ACC112 (cell line): Measurements from ENCODE around the gene RRAS.

Experiments
- H2AFZ ChIP-seq: fragments of 200-600 bp; sonication (generic); one replicate; pipeline ENCODE4 v1.6.0; 2017; ENCODE audit warnings: antibody characterized with exemption, low read length; ENCODE audit not compliant: unreplicated experiment
- H3K27ac ChIP-seq: fragments of 200-600 bp; sonication (generic); 2 replicates; pipeline ENCODE4 v1.5.1; 2014; ENCODE audit warnings: low read depth, mild to moderate bottlenecking, antibody characterized with exemption, low read length, moderate library complexity
- H3K27me3 ChIP-seq: fragments of 200-600 bp; sonication (generic); 2 replicates; pipeline ENCODE4 v1.6.1; 2014; ENCODE audit warnings: mild to moderate bottlenecking, antibody characterized with exemption, low read length, moderate library complexity, mixed read lengths; ENCODE audit not compliant: insufficient read depth
- H3K36me3 ChIP-seq: fragments of 200-600 bp; sonication (generic); 2 replicates; pipeline ENCODE4 v1.6.1; 2016; ENCODE audit warnings: mild to moderate bottlenecking, antibody characterized with exemption, low read length, moderate library complexity, mixed read lengths; ENCODE audit not compliant: insufficient read depth
- H3K4me1 ChIP-seq: fragments of 200-600 bp; sonication (generic); one replicate; pipeline ENCODE4 v1.6.1; 2016; ENCODE audit warnings: low read length, mixed read lengths; ENCODE audit not compliant: insufficient read depth, unreplicated experiment, control insufficient read depth
- H3K4me3 ChIP-seq: fragments of 200-600 bp; sonication (generic); 2 replicates; pipeline ENCODE4 v1.5.1; 2014; ENCODE audit warnings: mild to moderate bottlenecking, low read depth, low read length
- H3K79me2 ChIP-seq: fragments of 200-600 bp; sonication (generic); one replicate; pipeline ENCODE4 v1.6.0; 2016; ENCODE audit warnings: low read length; ENCODE audit not compliant: control insufficient read depth, unreplicated experiment, insufficient read depth

Gene RRAS

DNA sequence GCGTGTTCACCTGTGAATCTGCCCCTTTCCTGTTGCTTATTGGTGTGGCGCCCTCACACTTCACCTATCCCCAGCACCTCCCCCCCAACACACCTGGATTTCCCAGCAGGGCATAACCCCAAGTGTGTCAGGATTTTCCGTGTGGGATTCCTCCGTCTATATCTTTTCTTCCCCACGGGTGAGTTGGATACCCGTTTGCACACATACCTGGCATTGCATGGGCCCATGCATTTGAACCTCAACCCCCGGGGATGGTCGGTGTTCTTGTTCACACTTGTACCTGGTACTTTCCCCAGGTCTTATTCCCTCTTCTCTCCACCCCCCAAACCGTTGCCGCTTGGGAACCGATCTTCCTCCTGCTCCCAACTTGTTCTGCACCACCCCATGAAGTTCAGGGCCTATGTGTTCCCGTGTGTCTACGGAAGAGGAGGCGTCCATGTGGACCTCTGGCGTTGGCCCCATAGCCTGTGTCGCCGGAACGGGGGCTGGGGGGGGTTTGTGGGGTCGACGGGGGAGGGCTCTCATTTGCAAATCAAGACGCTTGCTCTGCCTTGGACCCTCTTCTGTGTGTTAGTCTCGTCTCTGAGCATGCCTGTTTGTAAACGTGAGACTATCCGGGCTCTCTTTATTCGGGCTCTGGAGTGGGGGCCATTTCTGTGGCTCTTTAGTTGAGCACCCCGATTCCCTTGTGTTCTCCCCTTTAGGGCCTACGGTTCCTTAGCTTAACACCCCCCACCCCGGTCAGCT lies 47.3 kb downstream of the RRAS start:
- Histone ChIP-seq H3K79me2 (peaks cover 16% of the 10 kb centered on the region), H3K27ac (peak overlapping the region; percentile 16; the same call in 1 of the 2 replicates), H3K27me3 (no peaks in the 10 kb centered on the region), H2AFZ (no peak overlapping the region), H3K36me3 (no peaks in the 10 kb centered on the region), H3K4me1 (no peaks in the 10 kb centered on the region), H3K4me3 (peak overlapping the region; percentile 82)

- Histone ChIP-seq H3K27me3 (no peaks in the 10 kb centered on the region), H2AFZ (no peak overlapping the region), H3K79me2 (peaks cover 16% of the 10 kb centered on the region), H3K4me3 (peak overlapping the region; percentile 82), H3K27ac (peak overlapping the region; percentile 64; the same call in 1 of the 2 replicates), H3K36me3 (no peaks in the 10 kb centered on the region), H3K4me1 (no peaks in the 10 kb centered on the region)
These were observed 48.0 kb downstream of the RRAS start for GRCh38 chr19:49591731-49592485.

DNA sequence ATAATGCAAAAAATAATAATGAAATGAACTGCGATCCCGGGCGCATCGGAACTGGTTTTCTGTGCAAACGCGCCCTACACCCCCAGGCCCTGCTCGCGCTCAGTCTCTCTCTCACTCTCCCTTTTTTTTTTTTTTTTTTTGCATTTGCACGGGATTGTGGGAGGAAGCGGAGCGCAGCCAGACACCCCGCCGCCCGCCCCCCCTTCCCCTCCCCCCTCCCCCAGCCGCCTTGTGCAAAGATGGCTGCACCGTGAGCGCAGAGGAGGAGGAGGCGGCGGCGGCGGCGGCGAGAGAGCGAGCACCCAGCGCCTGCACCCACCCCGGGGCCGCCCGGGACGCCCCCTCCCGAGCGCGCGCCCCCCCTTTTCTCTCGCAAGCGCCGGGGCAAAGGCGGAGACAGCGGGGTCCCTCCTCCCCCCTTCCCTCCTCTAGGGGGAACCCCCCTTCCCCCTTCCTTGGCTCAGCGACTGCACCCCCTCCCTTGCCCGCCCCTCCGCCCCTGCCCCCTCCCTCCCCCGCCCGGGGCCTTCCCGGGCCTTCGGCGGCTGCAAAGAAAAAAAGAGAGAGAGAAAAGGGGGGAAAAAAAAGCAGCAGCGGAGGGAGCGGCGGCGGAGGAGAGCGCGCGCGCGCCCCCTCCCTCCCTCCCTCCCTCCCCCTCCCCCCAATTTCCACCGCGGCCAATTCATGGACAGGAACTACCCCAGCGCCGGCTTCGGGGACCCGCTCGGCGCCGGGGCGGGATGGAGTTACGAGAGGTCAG lies 48.8 kb downstream of the RRAS start, which contains the start of gene PRR12:
Gene PRR12, plus strand, starts transcription at position 212 of the 760 bp plus-strand sequence. Its CDS starts 473 bp downstream, at position 685.
- H3K27ac ChIP-seq, result peak within 1 kb of the TSS; percentile 70
- peaks cover 16% of the 10 kb centered on the region for H3K79me2 ChIP-seq
- no peaks in the 10 kb centered on the region for H3K27me3 ChIP-seq
- peak within 1 kb of the TSS; percentile 42 for H2AFZ ChIP-seq
- peak within 1 kb of the TSS; percentile 82 for H3K4me3 ChIP-seq
- H3K36me3 ChIP-seq, result no peaks in the 10 kb centered on the region
- H3K4me1 ChIP-seq, result no peaks in the 10 kb centered on the region

DNA sequence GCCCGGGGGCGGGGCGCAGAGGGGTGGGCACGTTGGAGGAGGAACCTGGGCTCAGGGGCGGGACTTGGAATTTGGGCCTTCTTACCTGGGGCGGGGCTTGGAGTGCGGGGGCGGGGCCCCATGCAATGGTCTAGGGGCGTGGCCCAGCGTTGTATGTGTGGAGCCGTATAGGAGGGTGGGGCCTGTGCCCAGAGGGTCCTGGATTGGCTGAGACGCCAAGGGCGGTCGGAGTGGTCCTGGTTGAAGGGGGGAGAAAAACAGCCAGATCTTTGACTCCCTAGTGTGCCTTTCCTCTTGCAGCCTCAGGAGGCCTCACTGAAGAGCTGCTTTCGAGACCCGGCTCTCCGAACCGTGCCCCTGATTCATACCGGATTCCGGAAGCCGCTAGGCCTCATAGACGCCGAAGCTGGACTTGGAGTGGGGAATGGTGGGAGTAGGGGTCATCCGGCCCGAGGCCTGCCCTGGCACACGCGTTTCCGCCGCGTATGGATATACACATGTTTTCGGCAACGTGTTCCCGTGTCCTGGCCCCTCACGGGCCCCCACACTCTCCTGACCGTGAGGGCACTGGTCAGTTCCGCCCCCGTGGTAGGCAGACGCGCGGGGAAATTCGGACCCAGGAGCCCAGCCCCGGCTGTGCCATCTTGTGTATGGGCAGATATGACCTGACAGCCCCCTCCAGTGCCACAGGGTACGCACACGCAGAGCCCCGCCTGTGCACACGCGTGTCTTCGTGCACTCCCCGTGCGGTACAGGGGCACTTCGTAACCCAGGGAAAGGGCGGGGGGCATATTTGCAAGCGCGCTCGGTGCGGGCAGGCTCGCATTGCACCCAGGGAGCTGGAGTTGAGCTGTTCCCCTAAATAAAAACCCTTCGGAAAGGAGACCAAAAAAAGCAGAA lies 49.6 kb downstream of the RRAS start:
- H3K27ac ChIP-seq, result peak overlapping the region; percentile 70
- peaks cover 16% of the 10 kb centered on the region for H3K79me2 ChIP-seq
- H3K4me3 ChIP-seq, result peak overlapping the region; percentile 82
- H3K4me1 ChIP-seq, result no peaks in the 10 kb centered on the region
- no peaks in the 10 kb centered on the region for H3K27me3 ChIP-seq
- H3K36me3 ChIP-seq, result no peaks in the 10 kb centered on the region
- peak overlapping the region; percentile 42 for H2AFZ ChIP-seq

DNA sequence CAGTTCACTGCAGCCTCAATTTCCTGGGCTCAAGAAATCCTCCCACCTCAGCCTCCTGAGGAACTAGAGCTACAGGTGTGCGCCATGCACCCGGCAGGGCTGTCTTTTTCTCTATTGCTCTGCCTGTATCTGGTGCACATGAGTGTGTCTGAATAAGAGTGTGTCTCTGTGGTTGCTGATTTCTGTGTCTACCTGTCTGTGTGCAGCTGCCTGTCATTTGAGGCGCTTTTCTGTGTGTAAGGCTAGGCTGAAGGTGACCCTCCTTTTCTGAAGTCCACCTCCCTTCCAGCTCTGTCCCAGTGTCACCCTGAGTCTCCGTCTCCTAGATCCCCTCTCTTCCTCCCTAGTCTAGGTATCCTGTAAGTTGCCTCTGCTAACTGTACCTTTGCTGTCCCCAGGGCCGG lies 50.4 kb downstream of the RRAS start:
- Histone ChIP-seq H3K4me3 (no peak overlapping the region), H3K79me2 (peaks cover 16% of the 10 kb centered on the region), H3K27me3 (no peaks in the 10 kb centered on the region), H3K4me1 (no peaks in the 10 kb centered on the region), H2AFZ (no peak overlapping the region), H3K36me3 (no peaks in the 10 kb centered on the region), H3K27ac (no peak overlapping the region)

- H3K27ac ChIP-seq, result no peak overlapping the region
- H3K27me3 ChIP-seq, result no peaks in the 10 kb centered on the region
- no peak overlapping the region for H2AFZ ChIP-seq
- no peaks in the 10 kb centered on the region for H3K36me3 ChIP-seq
- peaks cover 12% of the 10 kb centered on the region for H3K79me2 ChIP-seq
- no peaks in the 10 kb centered on the region for H3K4me1 ChIP-seq
- no peak overlapping the region for H3K4me3 ChIP-seq
These were observed 51.4 kb downstream of the RRAS start for GRCh38 chr19:49588365-49589122.

DNA sequence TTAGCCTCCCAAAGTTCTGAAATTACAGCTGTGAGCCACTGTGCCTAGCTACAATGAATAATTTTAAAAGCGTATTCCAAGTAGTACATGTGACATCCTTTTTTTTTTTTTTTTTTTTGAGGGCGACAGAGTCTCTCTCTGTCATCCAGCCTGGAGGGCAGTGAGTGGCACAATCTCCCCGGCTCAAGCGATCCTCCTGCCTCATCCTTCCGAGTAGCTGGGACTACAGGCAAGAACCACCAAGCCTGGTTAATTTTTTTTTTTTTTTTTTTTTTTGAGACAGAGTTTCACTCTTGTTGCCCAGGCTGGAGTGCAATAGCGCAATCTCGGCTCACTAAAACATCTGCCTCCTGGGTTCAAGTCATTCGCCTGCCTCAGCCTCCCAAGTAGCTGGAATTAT lies 52.7 kb downstream of the RRAS start:
- no peak overlapping the region for H3K27ac ChIP-seq
- H3K4me1 ChIP-seq, result no peaks in the 10 kb centered on the region
- peaks cover 3% of the 10 kb centered on the region for H3K79me2 ChIP-seq

More for the DNA sequence above, 52.7 kb downstream of the RRAS start:
- H3K4me3 ChIP-seq, result no peak overlapping the region
- H2AFZ ChIP-seq, result no peak overlapping the region
- H3K36me3 ChIP-seq, result no peaks in the 10 kb centered on the region
- H3K27me3 ChIP-seq, result no peaks in the 10 kb centered on the region
